ENCODE data around the gene KLF14.

DNA sequence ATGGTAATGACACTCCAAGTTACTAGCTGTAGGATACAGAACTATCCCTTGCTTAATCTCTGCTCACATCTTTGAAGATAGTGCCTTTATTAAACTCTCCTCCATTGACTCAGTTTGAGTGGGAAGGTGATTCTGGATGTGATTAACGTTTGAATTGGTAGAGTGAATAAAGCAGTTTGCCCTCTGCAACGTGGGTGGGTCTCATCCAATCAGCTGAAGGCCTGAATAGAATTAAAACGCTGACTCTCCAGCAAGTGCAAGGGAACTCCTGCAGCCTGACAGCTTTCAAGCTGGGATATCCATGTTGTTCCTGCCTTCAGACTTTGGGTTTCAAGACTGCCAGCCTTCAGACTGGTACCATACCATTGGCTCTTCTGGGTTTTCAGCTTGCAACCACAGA lies 21.6 kb downstream of the KLF14 start:
- TF ChIP-seq POLR2A (IDR thresholded peaks at IDR 0.05; ENCODE audit: low read depth, low read length) (no peak), POLR2AphosphoS5 (IDR thresholded peaks at IDR 0.05; ENCODE audit: insufficient read depth, low read depth, low read length) (no peak), EZH2 (IDR thresholded peaks at IDR 0.05; ENCODE audit: borderline replicate concordance, low read depth, low read length, severe bottlenecking) (no peak)
- TF ChIP-seq, protein P1, sequence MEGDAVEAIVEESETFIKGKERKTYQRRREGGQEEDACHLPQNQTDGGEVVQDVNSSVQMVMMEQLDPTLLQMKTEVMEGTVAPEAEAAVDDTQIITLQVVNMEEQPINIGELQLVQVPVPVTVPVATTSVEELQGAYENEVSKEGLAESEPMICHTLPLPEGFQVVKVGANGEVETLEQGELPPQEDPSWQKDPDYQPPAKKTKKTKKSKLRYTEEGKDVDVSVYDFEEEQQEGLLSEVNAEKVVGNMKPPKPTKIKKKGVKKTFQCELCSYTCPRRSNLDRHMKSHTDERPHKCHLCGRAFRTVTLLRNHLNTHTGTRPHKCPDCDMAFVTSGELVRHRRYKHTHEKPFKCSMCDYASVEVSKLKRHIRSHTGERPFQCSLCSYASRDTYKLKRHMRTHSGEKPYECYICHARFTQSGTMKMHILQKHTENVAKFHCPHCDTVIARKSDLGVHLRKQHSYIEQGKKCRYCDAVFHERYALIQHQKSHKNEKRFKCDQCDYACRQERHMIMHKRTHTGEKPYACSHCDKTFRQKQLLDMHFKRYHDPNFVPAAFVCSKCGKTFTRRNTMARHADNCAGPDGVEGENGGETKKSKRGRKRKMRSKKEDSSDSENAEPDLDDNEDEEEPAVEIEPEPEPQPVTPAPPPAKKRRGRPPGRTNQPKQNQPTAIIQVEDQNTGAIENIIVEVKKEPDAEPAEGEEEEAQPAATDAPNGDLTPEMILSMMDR (IDR thresholded peaks at IDR 0.05; ENCODE audit: extremely low read depth in 1 of 2, insufficient read depth in 1 of 2, low read depth in 1 of 2, low read length in 2 of 2), result no peak
- TF ChIP-seq, protein P2, sequence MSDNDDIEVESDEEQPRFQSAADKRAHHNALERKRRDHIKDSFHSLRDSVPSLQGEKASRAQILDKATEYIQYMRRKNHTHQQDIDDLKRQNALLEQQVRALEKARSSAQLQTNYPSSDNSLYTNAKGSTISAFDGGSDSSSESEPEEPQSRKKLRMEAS (IDR thresholded peaks at IDR 0.05; ENCODE audit: insufficient read depth, insufficient read length), result no peak

All from endothelial cell of umbilical vein (primary cell).